ENCODE measurements around the gene KRTAP10-2. TPM values are rescaled to one million over a fixed set of nuclear protein-coding genes. Genes with fewer than 3 reads are reported as not detected.

KRTAP10-2 gene
- total and polyA plus RNA-seq, 7 donors, result not detected

- intact Hi-C loops (cut with DNase I), result loop anchor here (10.0 kb wide), 2 partner anchors 278 to 418 kb away; no protein-coding TSS in a partner anchor
- 77 to 84% (median 79%) methylated on average over 11 to 13 of the region's 13 CpGs for WGBS, 3 donors
Measured at GRCh38 chr21:44516342-44516741, 35.0 kb downstream of the KRTAP10-2 start.

GRCh38 chr21:44515359-44516165, 35.7 kb downstream of the KRTAP10-2 start:
- TF ChIP-seq, protein P1, sequence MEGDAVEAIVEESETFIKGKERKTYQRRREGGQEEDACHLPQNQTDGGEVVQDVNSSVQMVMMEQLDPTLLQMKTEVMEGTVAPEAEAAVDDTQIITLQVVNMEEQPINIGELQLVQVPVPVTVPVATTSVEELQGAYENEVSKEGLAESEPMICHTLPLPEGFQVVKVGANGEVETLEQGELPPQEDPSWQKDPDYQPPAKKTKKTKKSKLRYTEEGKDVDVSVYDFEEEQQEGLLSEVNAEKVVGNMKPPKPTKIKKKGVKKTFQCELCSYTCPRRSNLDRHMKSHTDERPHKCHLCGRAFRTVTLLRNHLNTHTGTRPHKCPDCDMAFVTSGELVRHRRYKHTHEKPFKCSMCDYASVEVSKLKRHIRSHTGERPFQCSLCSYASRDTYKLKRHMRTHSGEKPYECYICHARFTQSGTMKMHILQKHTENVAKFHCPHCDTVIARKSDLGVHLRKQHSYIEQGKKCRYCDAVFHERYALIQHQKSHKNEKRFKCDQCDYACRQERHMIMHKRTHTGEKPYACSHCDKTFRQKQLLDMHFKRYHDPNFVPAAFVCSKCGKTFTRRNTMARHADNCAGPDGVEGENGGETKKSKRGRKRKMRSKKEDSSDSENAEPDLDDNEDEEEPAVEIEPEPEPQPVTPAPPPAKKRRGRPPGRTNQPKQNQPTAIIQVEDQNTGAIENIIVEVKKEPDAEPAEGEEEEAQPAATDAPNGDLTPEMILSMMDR (IDR thresholded peaks at IDR 0.05), result no peak
- intact Hi-C loops (cut with DNase I), result loop anchor here (10.0 kb wide), 2 partner anchors 279 to 419 kb away; no protein-coding TSS in a partner anchor
- ATAC-seq (no peak), DNase-seq (peak in 1 of 2 donors; percentile 29)
- no peaks in the 10 kb centered on the region for H3K36me3 ChIP-seq (ENCODE audit: insufficient read depth in 1 of 2, low read depth in 1 of 2)
- WGBS, 3 donors, result 80 to 85% (median 81%) methylated on average over 32 of the region's 32 CpGs
- H3K27ac ChIP-seq, result no peak overlapping the region
- H3K4me3 ChIP-seq, result no peak overlapping the region
- no peaks in the 10 kb centered on the region for H3K9me3 ChIP-seq
- no peaks in the 10 kb centered on the region for H3K4me1 ChIP-seq
- H3K27me3 ChIP-seq (ENCODE audit: insufficient read depth in 3 of 3, low read length in 2 of 3), result peaks cover 0 to 37% (median 11%) of the 10 kb centered on the region in 3 donors

More at GRCh38 chr21:44516342-44516741, 35.0 kb downstream of the KRTAP10-2 start:
- no peak overlapping the region for H3K27ac ChIP-seq
- no peaks in the 10 kb centered on the region for H3K9me3 ChIP-seq
- H3K4me3 ChIP-seq, result no peak overlapping the region
- ATAC-seq (no peak), DNase-seq (peak in 1 of 2 donors; percentile 32)
- H3K27me3 ChIP-seq (ENCODE audit: insufficient read depth in 3 of 3, low read length in 2 of 3), result peaks cover 0 to 37% (median 12%) of the 10 kb centered on the region in 3 donors
- H3K4me1 ChIP-seq, result no peaks in the 10 kb centered on the region
- TF ChIP-seq, protein P1 (IDR thresholded peaks at IDR 0.05), result no peak
- H3K36me3 ChIP-seq (ENCODE audit: insufficient read depth in 1 of 2, low read depth in 1 of 2), result no peaks in the 10 kb centered on the region

- ATAC-seq (no peak), DNase-seq (peak in 1 of 2 donors; percentile 39)
- 74 to 83% (median 79%) methylated on average over 11 of the region's 11 CpGs for WGBS, 3 donors
- H3K27ac ChIP-seq, result no peak overlapping the region
- H3K4me1 ChIP-seq, result no peaks in the 10 kb centered on the region
- H3K27me3 ChIP-seq (ENCODE audit: insufficient read depth in 3 of 3, low read length in 2 of 3), result peaks cover 0 to 44% (median 9%) of the 10 kb centered on the region in 3 donors
- no peaks in the 10 kb centered on the region for H3K9me3 ChIP-seq
- intact Hi-C loops (cut with DNase I), result loop anchor here (5.0 to 10.0 kb wide), 3 partner anchors 280 to 420 kb away; no protein-coding TSS in a partner anchor
- no peaks in the 10 kb centered on the region for H3K36me3 ChIP-seq (ENCODE audit: insufficient read depth in 1 of 2, low read depth in 1 of 2)
- H3K4me3 ChIP-seq, result no peak overlapping the region
- TF ChIP-seq, protein P1 (IDR thresholded peaks at IDR 0.05), result no peak
Measured at GRCh38 chr21:44514746-44515358, 36.5 kb downstream of the KRTAP10-2 start.

DNA sequence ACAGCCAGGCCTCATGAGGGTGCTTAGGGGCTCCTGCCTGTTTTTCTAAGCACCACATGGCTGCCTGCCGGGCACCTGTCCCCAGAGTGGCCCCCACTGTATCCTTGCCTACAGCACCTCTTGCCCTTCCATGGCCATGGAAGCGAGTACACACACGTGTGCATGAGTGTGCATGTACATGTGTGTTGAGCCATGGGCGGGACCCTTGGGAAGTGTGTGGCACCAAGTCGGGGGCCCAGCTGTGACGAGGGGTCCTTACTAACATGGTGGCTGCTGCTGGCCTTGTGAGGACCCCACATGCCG, 37.1 kb downstream of the KRTAP10-2 start:
- Histone ChIP-seq H3K36me3 (ENCODE audit: insufficient read depth in 1 of 2, low read depth in 1 of 2) (no peaks in the 10 kb centered on the region), H3K4me3 (no peak overlapping the region), H3K27ac (no peak overlapping the region), H3K9me3 (no peaks in the 10 kb centered on the region), H3K4me1 (no peaks in the 10 kb centered on the region), H3K27me3 (ENCODE audit: insufficient read depth in 3 of 3, low read length in 2 of 3) (peaks cover 0 to 44% (median 9%) of the 10 kb centered on the region in 3 donors)
- DNase-seq (peak in 1 of 2 donors; percentile 39), ATAC-seq (no peak)
- TF ChIP-seq, protein P1 (IDR thresholded peaks at IDR 0.05), result no peak
- intact Hi-C loops (cut with DNase I), result loop anchor here (5.0 to 10.0 kb wide), 3 partner anchors 281 to 421 kb away; no protein-coding TSS in a partner anchor
- WGBS, 3 donors, result 87 to 88% (median 87%) methylated on average over 7 of the region's 7 CpGs
